GM13977 (cell line): ENCODE results near the gene MAP3K2.

Source experiments
- DNase-seq: peaks from one replicate; pipeline ENCODE4 v3.0.0; 2012; ENCODE audit warnings: low spot score
- CTCF ChIP-seq: IDR thresholded peaks from 2 replicates; pipeline ENCODE4 v1.5.1; 2012; ENCODE audit warnings: mild to moderate bottlenecking, control low read depth; ENCODE audit not compliant: insufficient read depth; ENCODE audit errors: extremely low read depth, missing control alignments
- in situ Hi-C: fragments of 300-500 bp; cut with MboI; formaldehyde crosslinking; loops from one replicate; pipeline ENCODE4 v1.12.0; 2022; ENCODE audit warnings: low sequenced_read_pairs, low pct_unique_long_range_greater_than_20kb, mixed read lengths, inconsistent platforms; ENCODE audit not compliant: unreplicated experiment

The MAP3K2 gene

GRCh38 chr2:127259355-127259754, 128.4 kb downstream of the MAP3K2 start:
- DNase-seq = no peak
- no peak for TF ChIP-seq CTCF
- in situ Hi-C loops = no loop called here

GRCh38 chr2:127256866-127257265, 130.9 kb downstream of the MAP3K2 start:
- no peak for DNase-seq
- in situ Hi-C loops = no loop called here
- TF ChIP-seq CTCF = no peak

- no peak for TF ChIP-seq CTCF
- in situ Hi-C loops = no loop called here
- no peak for DNase-seq
Measured at GRCh38 chr2:127256381-127256780, 131.4 kb downstream of the MAP3K2 start.

- in situ Hi-C loops = no loop called here
Measured at GRCh38 chr2:127255721-127256120, 132.1 kb downstream of the MAP3K2 start.

GRCh38 chr2:127255146-127255545, 132.6 kb downstream of the MAP3K2 start:
- no peak for TF ChIP-seq CTCF
- DNase-seq = no peak
- in situ Hi-C loops = no loop called here

More at GRCh38 chr2:127255721-127256120, 132.1 kb downstream of the MAP3K2 start:
- no peak for DNase-seq
- no peak for TF ChIP-seq CTCF

- no peak for DNase-seq
- TF ChIP-seq CTCF = no peak
- in situ Hi-C loops = no loop called here
Measured at GRCh38 chr2:127254386-127254981, 133.3 kb downstream of the MAP3K2 start.
